K562 (cell line): ENCODE measurements around the gene CDH18. TPM values are rescaled to one million over a fixed set of nuclear protein-coding genes. Genes with fewer than 3 reads are reported as not detected.

Experiments used
- ATAC-seq: fragments of 200-7000 bp; cut with Tn5 transposase; 3 replicates; pipeline ENCODE4 v1.9.1; 2020; ENCODE audit warnings: moderate library complexity
- BruUV-seq: library from RNA; stranded (reverse); fragments of 400-500 nt; replicated peaks from 2 replicates; lab custom pipeline; 2021; lab: Mats Ljungman, UMichigan
- CTCF ChIA-PET: fragments of 300-600 bp; formaldehyde crosslinking; extraction: SDS; loops from one replicate; lab custom pipeline; 2021; ENCODE audit warnings: low intra/inter-chr PET ratio; lab: Yijun Ruan, JAX
- POLR2A ChIA-PET: fragments of 300-600, 350-650 bp; sonication (Branson Sonifier 250); formaldehyde crosslinking; extraction: SDS; loops from one replicate; lab custom pipeline; 2021; ENCODE audit warnings: antibody characterized with exemption, inconsistent platforms; lab: Yijun Ruan, JAX
- DNase-seq, 4 experiments: peaks; one replicate each; pipeline versions ENCODE4 v3.0.0 to v3.0.0-alpha.2; 2011 to 2018; ENCODE audit warnings: low spot score in 3 of 4, mixed read lengths in 3 of 4; ENCODE audit errors: extremely low read depth in 1 of 4
- FAIRE-seq: peaks from 2 replicates; lab custom pipeline; 2011; peaks lifted over from hg19 to GRCh38; lab: Jason Lieb, UNC
- H2AFZ ChIP-seq: 2 replicates; pipeline ENCODE4 v1.6.0; 2011; ENCODE audit warnings: low read depth, low read length, control low read depth, inconsistent platforms
- H3K27ac ChIP-seq: fragments of 200-600 bp; 3 replicates; pipeline ENCODE4 v1.8.0; 2011; ENCODE audit warnings: low read depth, mild to moderate bottlenecking, control low read depth, inconsistent platforms, low read length, moderate library complexity, mixed read lengths; ENCODE audit errors: extremely low read depth
- H3K27me3 ChIP-seq, 2 experiments: fragments of 300-600 bp in 1 of 2; 2 replicates in 1 of 2; 3 replicates in 1 of 2; pipeline versions ENCODE4 v1.6.0 to v1.8.0; 2011; ENCODE audit warnings: inconsistent platforms in 2 of 2, low read length in 2 of 2, mild to moderate bottlenecking in 1 of 2, mixed read lengths in 1 of 2, moderate library complexity in 1 of 2; ENCODE audit not compliant: control insufficient read depth in 2 of 2, insufficient read depth in 2 of 2
- H3K36me3 ChIP-seq: fragments of 300-600 bp; 3 replicates; pipeline ENCODE4 v1.8.0; 2011; ENCODE audit warnings: mild to moderate bottlenecking, low read length, inconsistent platforms; ENCODE audit not compliant: control insufficient read depth, insufficient read depth
- H3K4me1 ChIP-seq, 2 experiments: fragments of 200-600 bp in 1 of 2; replicated peaks in 1 of 2; 2 replicates in 1 of 2; 3 replicates in 1 of 2; pipeline versions ENCODE4 v1.5.1 to v1.8.0; 2011; ENCODE audit warnings: inconsistent platforms in 2 of 2, low read length in 2 of 2, mild to moderate bottlenecking in 1 of 2, mixed read lengths in 1 of 2, moderate library complexity in 1 of 2; ENCODE audit not compliant: control insufficient read depth in 2 of 2, insufficient read depth in 2 of 2
- H3K4me2 ChIP-seq: 2 replicates; pipeline ENCODE4 v1.6.1; 2011; ENCODE audit warnings: low read length, control low read depth, inconsistent platforms, mixed read lengths; ENCODE audit not compliant: insufficient read depth
- H3K4me3 ChIP-seq: fragments of 200-600 bp; sonication (generic), shearing (Covaris generic); 2 replicates; pipeline ENCODE4 v1.5.1; 2016; ENCODE audit warnings: control low read depth, inconsistent platforms
- H3K79me2 ChIP-seq: fragments of 200-600 bp; 3 replicates; pipeline ENCODE4 v1.8.0; 2011; ENCODE audit warnings: low read length, inconsistent platforms; ENCODE audit not compliant: control insufficient read depth, insufficient read depth
- H3K9ac ChIP-seq, 2 experiments: 2 replicates each; pipeline versions ENCODE4 v1.6.0 to v1.6.1; 2011; ENCODE audit warnings: low read depth in 2 of 2, low read length in 2 of 2, control low read depth in 1 of 2, inconsistent platforms in 1 of 2, mild to moderate bottlenecking in 1 of 2, mixed read lengths in 1 of 2; ENCODE audit not compliant: insufficient read depth in 1 of 2
- H3K9me1 ChIP-seq: one replicate; pipeline ENCODE4 v1.6.0; 2011; ENCODE audit warnings: inconsistent platforms, mild to moderate bottlenecking, low read length, moderate library complexity; ENCODE audit not compliant: control insufficient read depth, insufficient read depth
- H3K9me3 ChIP-seq: replicated peaks from 2 replicates; pipeline ENCODE4 v1.5.1; 2011; ENCODE audit warnings: low read depth, low read length, inconsistent platforms; ENCODE audit not compliant: control insufficient read depth, insufficient read depth
- H4K20me1 ChIP-seq: replicated peaks from 2 replicates; pipeline ENCODE4 v1.6.1; 2011; ENCODE audit warnings: low read length, inconsistent platforms, mixed read lengths; ENCODE audit not compliant: control insufficient read depth, insufficient read depth
- BRF1 ChIP-seq: IDR thresholded peaks from 3 replicates; pipeline ENCODE4 v1.6.1; 2011; ENCODE audit warnings: borderline replicate concordance, mild to moderate bottlenecking; ENCODE audit not compliant: insufficient read length; ENCODE audit errors: extremely low read depth
- CEBPB ChIP-seq: fragments of 450-650 bp; IDR thresholded peaks from 2 replicates; pipeline ENCODE4 v1.6.1; 2016; ENCODE audit warnings: missing genetic modification characterization, missing compliant biosample characterization
- CREB5 ChIP-seq: fragments of 250-450 bp; sonication (Bioruptor Pico); IDR thresholded peaks from 2 replicates; pipeline ENCODE4 v1.5.0; 2020; ENCODE audit warnings: mild to moderate bottlenecking
- HCFC1 ChIP-seq: IDR thresholded peaks from 2 replicates; pipeline ENCODE4 v1.6.1; 2012; ENCODE audit warnings: low read depth, low read length, improper control_type of control experiment
- MAZ ChIP-seq, 2 experiments: fragments of 450-650 bp in 1 of 2; sonication (generic) in 1 of 2; formaldehyde crosslinking; IDR thresholded peaks in 1 of 2; conservative IDR thresholded peaks in 1 of 2; 2 replicates each; pipeline versions ENCODE4 v1.4.0 to v1.5.0; 2020; ENCODE audit warnings: mild to moderate bottlenecking in 1 of 2, missing genetic modification reagents in 1 of 2
- SAFB ChIP-seq: fragments of 200-400 bp; formaldehyde crosslinking; IDR thresholded peaks from 2 replicates; pipeline ENCODE4 v1.6.1; 2017; ENCODE audit warnings: low read depth, low read length, borderline replicate concordance
- TAF1 ChIP-seq: IDR thresholded peaks from 2 replicates; pipeline ENCODE4 v1.6.1; 2011; ENCODE audit warnings: mild to moderate bottlenecking, low read length, moderate library complexity; ENCODE audit not compliant: insufficient read depth, control insufficient read depth, severe bottlenecking; ENCODE audit errors: extremely low read depth
- ZC3H4 ChIP-seq: sonication (generic); formaldehyde crosslinking; IDR thresholded peaks from 2 replicates; pipeline ENCODE4 v1.9.0; 2021; ENCODE audit warnings: missing genetic modification reagents, borderline replicate concordance
- ZNF143 ChIP-seq: sonication (generic); formaldehyde crosslinking; IDR thresholded peaks from 2 replicates; pipeline ENCODE4 v1.9.0; 2022; ENCODE audit warnings: mild to moderate bottlenecking, missing genetic modification reagents
- ZNF212 ChIP-seq: fragments of 450-650 bp; formaldehyde crosslinking; IDR thresholded peaks from 2 replicates; pipeline ENCODE4 v1.4.0; 2020; ENCODE audit warnings: mild to moderate bottlenecking
- ZNF23 ChIP-seq: fragments of 250-450 bp; sonication (Bioruptor Pico); IDR thresholded peaks from 2 replicates; pipeline ENCODE4 v1.4.0; 2020; ENCODE audit warnings: mild to moderate bottlenecking
- ZNF699 ChIP-seq: fragments of 250-450 bp; sonication (Bioruptor Pico); IDR thresholded peaks from 2 replicates; pipeline ENCODE4 v1.8.0; 2021; ENCODE audit warnings: mild to moderate bottlenecking, moderate library complexity; ENCODE audit not compliant: insufficient replicate concordance
- ZNF830 ChIP-seq: fragments of 250-450 bp; sonication (Bioruptor Pico); IDR thresholded peaks from 2 replicates; pipeline ENCODE4 v1.5.0; 2021; ENCODE audit warnings: mild to moderate bottlenecking
- WGBS: fragments of 100-300 bp; shearing (Covaris generic); methylation state at CpG from one replicate; pipeline ENCODE4 v1.1.6; 2016; ENCODE audit warnings: low coverage, mixed read lengths; ENCODE audit not compliant: insufficient coverage; ENCODE audit errors: missing lambda C conversion rate; 5-methylcytosine and 5-hydroxymethylcytosine counted together
- in situ Hi-C: fragments of 300-500 bp; cut with MboI; formaldehyde crosslinking; loops from 4 replicates; pipeline ENCODE4 v1.15.0; 2018; ENCODE audit warnings: inconsistent platforms, mixed read lengths
- intact Hi-C: fragments of 100-400 bp; cut with micrococcal nuclease; formaldehyde crosslinking; loops from 2 replicates; pipeline ENCODE4 v1.14.2; 2022
- polyA plus RNA-seq, 8 experiments: library from polyadenylated mRNA; depleted of rRNA in 4 of 8; stranded (reverse) in 5 of 8; unstranded in 3 of 8; fragments of >200 nt; fragmentation: Nextera tagmentation in 2 of 8; fragmentation: Illumina TruSeq in 1 of 8; extraction: Ambion mirVana in 2 of 8; extraction: Trizol in 1 of 8; gene quantifications; 2 replicates each; pipeline versions ENCODE4 v1.2.1 to v1.2.3, GENCODE V29; 2011 to 2014; ENCODE audit warnings: inconsistent platforms in 1 of 8, missing spikeins in 1 of 8
- total RNA-seq, 7 experiments: library from RNA; depleted of rRNA in 6 of 7; stranded (reverse); fragments of >200 nt in 6 of 7; fragmentation: Illumina TruSeq in 2 of 7; extraction: Trizol in 2 of 7; gene quantifications; 2 replicates each; pipeline versions ENCODE4 v1.2.1 to v1.2.3, GENCODE V29; 2011 to 2021; ENCODE audit warnings: low replicate concordance in 1 of 7
- TF ChIP-seq, protein P1 (sequence below): fragments of 450-650 bp; IDR thresholded peaks from 2 replicates; pipeline ENCODE4 v1.6.1; 2016; ENCODE audit warnings: antibody characterized with exemption

Gene CDH18
- total and polyA plus RNA-seq, 9 of the 15 experiments (the other 6 are each of a cell fraction or from before 2014, with no cell fraction given), result 0.18 to 1.4 (median 0.31) TPM

DNA sequence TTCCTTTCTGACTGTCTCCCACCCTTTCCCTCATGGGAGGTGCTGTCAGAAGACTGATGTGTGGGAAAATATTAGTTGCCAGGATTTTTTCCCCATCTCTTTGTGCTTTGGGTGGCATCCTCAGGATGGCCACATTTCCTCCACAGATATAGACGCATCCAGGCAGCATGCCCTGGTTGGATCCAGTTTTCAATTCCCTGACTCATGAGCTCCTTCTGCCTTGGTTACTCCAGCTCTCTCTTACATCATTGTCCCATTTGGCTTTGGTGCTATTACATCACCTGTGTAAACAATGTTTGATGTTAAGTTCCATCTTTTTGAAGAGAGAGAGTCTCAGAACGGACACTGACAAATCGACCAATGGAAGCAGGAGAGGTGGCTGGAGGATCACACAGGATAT, 302.5 kb downstream of the CDH18 start:
- Histone ChIP-seq H2AFZ (no peak overlapping the region), H3K9me3 (no peaks in the 10 kb centered on the region; the same call in 1 of the 2 replicates), H3K27me3 (no peaks in the 10 kb centered on the region), H3K9me1 (no peaks in the 10 kb centered on the region), H3K4me3 (no peak overlapping the region), H3K27ac (no peak overlapping the region), H3K4me1 (no peaks in the 10 kb centered on the region), H3K4me2 (no peak overlapping the region), H3K79me2 (no peaks in the 10 kb centered on the region), H3K9ac (no peak overlapping the region), H3K36me3 (no peaks in the 10 kb centered on the region), H4K20me1 (no peaks in the 10 kb centered on the region)
- ATAC-seq (no peak), DNase-seq (no peak), FAIRE-seq (no peak)
- in situ Hi-C loops (no loop called here), intact Hi-C loops (no loop called here)
- BruUV-seq, result no TSS peak
- TF ChIP-seq MAZ (CRISPR knock-in tag; conservative IDR thresholded peaks at IDR 0.05 in 1 of 2, IDR thresholded peaks at IDR 0.05 in 1 of 2) (no peak), ZC3H4 (CRISPR knock-in tag) (no peak), ZNF143 (CRISPR knock-in tag) (no peak), SAFB (no peak), BRF1 (no peak), CEBPB (tag) (no peak), ZNF699 (CRISPR knock-in tag) (no peak), ZNF23 (no peak), HCFC1 (no peak), ZNF830 (CRISPR knock-in tag) (no peak), TAF1 (no peak), CREB5 (CRISPR knock-in tag) (no peak), ZNF212 (CRISPR knock-in tag) (no peak)
- TF ChIP-seq, protein P1, sequence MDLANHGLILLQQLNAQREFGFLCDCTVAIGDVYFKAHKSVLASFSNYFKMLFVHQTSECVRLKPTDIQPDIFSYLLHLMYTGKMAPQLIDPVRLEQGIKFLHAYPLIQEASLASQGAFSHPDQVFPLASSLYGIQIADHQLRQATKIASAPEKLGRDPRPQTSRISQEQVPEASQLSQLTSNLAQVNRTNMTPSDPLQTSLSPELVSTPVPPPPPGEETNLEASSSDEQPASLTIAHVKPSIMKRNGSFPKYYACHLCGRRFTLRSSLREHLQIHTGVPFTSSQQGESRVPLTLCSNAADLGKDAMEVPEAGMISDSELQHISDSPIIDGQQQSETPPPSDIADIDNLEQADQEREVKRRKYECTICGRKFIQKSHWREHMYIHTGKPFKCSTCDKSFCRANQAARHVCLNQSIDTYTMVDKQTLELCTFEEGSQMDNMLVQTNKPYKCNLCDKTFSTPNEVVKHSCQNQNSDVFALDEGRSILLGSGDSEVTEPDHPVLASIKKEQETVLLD, result no peak
- WGBS, result 2% methylated on average over 3 of the region's 3 CpGs
- POLR2A ChIA-PET, result no interaction called here
- CTCF ChIA-PET, result no interaction called here
